ENCODE measurements around the gene FTO. TPM values are rescaled to one million over a fixed set of nuclear protein-coding genes. Genes with fewer than 3 reads are reported as not detected.

The FTO gene
- total RNA-seq, 4 donors from 2014 or later: 64.4 to 116 (median 71.3) TPM

DNA sequence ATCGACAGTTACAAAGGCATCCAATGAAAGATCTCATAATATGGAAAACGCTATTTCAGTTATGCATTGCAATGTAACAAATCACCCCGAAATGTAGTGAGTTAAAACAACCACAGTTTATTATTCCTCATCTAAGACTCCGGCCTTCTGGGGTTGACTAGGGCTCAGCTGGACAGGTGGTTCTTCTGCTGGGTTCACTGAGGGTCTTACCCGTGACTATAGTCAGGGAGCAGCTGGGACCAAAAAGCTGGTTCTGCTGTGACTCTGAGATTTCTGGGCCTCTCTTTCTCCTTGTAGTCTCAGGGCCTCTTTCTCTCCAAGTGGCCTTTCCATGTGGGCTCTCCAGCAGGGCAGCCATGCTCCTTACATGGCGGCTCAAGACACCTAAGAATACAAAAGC lies 386.6 kb downstream of the FTO start:
- Histone ChIP-seq H3K27ac (no peak overlapping the region), H3K27me3 (no peaks in the 10 kb centered on the region), H3K9me3 (no peaks in the 10 kb centered on the region), H3K4me1 (no peaks in the 10 kb centered on the region), H3K36me3 (no peaks in the 10 kb centered on the region), H3K4me3 (no peak overlapping the region)
- WGBS: 99% methylated on average over 6 of the region's 6 CpGs
- no peak for DNase-seq (ENCODE audit: low spot score in 2 of 2)
- no peak for TF ChIP-seq EP300 (IDR thresholded peaks at IDR 0.05)
- no peak for TF ChIP-seq POLR2A (IDR thresholded peaks at IDR 0.05)
- TF ChIP-seq, protein P1, sequence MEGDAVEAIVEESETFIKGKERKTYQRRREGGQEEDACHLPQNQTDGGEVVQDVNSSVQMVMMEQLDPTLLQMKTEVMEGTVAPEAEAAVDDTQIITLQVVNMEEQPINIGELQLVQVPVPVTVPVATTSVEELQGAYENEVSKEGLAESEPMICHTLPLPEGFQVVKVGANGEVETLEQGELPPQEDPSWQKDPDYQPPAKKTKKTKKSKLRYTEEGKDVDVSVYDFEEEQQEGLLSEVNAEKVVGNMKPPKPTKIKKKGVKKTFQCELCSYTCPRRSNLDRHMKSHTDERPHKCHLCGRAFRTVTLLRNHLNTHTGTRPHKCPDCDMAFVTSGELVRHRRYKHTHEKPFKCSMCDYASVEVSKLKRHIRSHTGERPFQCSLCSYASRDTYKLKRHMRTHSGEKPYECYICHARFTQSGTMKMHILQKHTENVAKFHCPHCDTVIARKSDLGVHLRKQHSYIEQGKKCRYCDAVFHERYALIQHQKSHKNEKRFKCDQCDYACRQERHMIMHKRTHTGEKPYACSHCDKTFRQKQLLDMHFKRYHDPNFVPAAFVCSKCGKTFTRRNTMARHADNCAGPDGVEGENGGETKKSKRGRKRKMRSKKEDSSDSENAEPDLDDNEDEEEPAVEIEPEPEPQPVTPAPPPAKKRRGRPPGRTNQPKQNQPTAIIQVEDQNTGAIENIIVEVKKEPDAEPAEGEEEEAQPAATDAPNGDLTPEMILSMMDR (IDR thresholded peaks at IDR 0.05): no peak
- TF ChIP-seq POLR2AphosphoS5 (IDR thresholded peaks at IDR 0.05): no peak

DNA sequence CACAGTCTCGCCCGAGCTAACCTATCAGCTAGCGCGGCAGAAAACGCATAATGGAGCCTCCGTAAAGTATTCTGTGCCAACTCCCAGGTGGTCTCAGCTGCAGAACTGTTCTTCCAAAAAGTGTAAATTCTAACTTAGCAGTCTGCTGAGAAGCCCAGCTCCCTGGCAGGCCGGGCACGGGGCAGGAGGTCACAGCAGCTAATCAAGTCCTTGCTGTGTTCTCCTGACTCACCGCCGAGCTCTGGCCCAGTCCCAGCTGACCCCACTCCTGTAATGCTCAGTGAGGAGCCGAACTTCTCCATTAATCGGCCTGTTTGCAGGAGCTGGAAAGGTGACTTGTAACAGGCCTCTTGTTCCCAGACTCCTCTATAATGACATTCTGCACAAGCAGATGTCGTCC lies 389.3 kb downstream of the FTO start:
- no peaks in the 10 kb centered on the region for H3K9me3 ChIP-seq
- H3K27ac ChIP-seq: no peak overlapping the region
- 90% methylated on average over 12 of the region's 13 CpGs for WGBS
- no peak for DNase-seq (ENCODE audit: low spot score in 2 of 2)
- TF ChIP-seq POLR2AphosphoS5 (IDR thresholded peaks at IDR 0.05): no peak
- no peak for TF ChIP-seq EP300 (IDR thresholded peaks at IDR 0.05)
- TF ChIP-seq POLR2A (IDR thresholded peaks at IDR 0.05): no peak
- TF ChIP-seq, protein P1 (IDR thresholded peaks at IDR 0.05): no peak
- no peaks in the 10 kb centered on the region for H3K36me3 ChIP-seq
- no peak overlapping the region for H3K4me3 ChIP-seq
- no peaks in the 10 kb centered on the region for H3K4me1 ChIP-seq
- H3K27me3 ChIP-seq: no peaks in the 10 kb centered on the region

DNA sequence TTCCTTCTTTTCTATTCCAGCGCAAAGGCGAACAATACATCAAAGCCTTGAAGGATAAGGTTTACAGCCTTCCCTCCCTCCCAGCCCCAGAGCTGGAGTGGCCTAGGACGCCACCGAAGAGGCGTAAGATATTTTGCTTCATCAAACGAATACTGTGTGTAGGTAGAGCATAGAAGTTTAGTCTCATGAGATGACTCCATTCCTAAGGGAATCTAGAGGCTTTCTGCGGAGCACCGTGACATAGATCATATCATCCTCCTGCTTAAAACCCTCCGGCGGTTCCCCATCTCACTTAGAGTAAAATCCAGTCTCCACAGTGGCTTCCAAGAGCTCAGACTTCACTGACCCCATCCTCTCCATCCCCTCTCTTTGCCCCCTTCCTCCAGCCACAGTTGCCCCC lies 390.7 kb downstream of the FTO start:
- WGBS: 94% methylated on average over 10 of the region's 10 CpGs
- DNase-seq (ENCODE audit: low spot score in 2 of 2): no peak
- TF ChIP-seq POLR2A (IDR thresholded peaks at IDR 0.05) (no peak), EP300 (IDR thresholded peaks at IDR 0.05) (no peak), POLR2AphosphoS5 (IDR thresholded peaks at IDR 0.05) (no peak)
- no peak overlapping the region for H3K4me3 ChIP-seq
- H3K27ac ChIP-seq: no peak overlapping the region
- H3K9me3 ChIP-seq: no peaks in the 10 kb centered on the region
- H3K27me3 ChIP-seq: no peaks in the 10 kb centered on the region
- no peaks in the 10 kb centered on the region for H3K4me1 ChIP-seq
- no peaks in the 10 kb centered on the region for H3K36me3 ChIP-seq

DNA sequence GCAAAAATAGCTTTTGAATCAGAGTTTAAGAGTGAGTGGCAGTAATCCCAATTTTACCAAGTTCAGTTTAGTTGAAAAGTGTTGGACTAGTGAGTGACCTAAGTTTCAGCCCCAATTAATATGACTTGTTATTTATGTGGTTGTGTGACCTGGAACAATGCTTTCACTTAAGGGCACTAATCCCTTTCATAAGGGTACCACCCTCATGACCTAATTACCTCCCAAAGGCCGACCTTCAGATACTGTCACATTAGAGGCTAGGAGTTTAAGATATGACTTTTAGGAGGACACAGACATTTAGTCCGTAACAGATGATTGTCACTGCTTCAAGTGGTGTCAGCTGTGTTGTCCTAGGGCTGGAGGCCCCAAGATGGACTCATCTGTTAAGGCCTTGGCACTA lies 392.7 kb downstream of the FTO start:
- DNase-seq (ENCODE audit: low spot score in 2 of 2): no peak
- no peaks in the 10 kb centered on the region for H3K9me3 ChIP-seq
- 100% methylated on average over 2 of the region's 2 CpGs for WGBS
- H3K4me3 ChIP-seq: no peak overlapping the region
- no peaks in the 10 kb centered on the region for H3K27me3 ChIP-seq
- TF ChIP-seq POLR2A (IDR thresholded peaks at IDR 0.05): no peak
- no peak for TF ChIP-seq POLR2AphosphoS5 (IDR thresholded peaks at IDR 0.05)
- TF ChIP-seq, protein P1 (IDR thresholded peaks at IDR 0.05): no peak
- no peak for TF ChIP-seq EP300 (IDR thresholded peaks at IDR 0.05)
- H3K27ac ChIP-seq: no peak overlapping the region
- H3K4me1 ChIP-seq: no peaks in the 10 kb centered on the region
- H3K36me3 ChIP-seq: no peaks in the 10 kb centered on the region

DNA sequence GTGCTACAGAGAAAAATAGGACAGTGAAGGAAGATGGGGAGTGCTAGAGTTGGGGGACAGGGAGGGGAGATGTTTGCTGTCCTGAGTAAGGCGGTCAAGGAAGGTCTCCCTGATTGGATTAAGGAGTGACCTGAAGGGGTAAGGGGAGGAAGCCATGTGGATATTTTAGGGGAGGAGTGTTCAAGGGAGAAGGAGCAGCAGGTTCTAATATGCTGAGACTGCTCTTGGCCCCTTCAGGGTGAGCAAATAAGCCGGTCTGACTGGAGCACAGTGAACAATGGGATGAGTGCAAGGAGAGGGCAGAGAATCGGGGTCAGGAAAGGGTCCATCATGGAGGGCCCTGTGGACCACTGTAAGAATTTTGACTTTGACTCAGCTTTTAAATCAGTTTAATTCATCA lies 393.8 kb downstream of the FTO start:
- Histone ChIP-seq H3K27me3 (no peaks in the 10 kb centered on the region), H3K27ac (no peak overlapping the region), H3K4me3 (no peak overlapping the region), H3K36me3 (no peaks in the 10 kb centered on the region), H3K4me1 (no peaks in the 10 kb centered on the region), H3K9me3 (no peaks in the 10 kb centered on the region)
- 90% methylated on average over 3 of the region's 3 CpGs for WGBS
- TF ChIP-seq POLR2A (IDR thresholded peaks at IDR 0.05): no peak
- TF ChIP-seq EP300 (IDR thresholded peaks at IDR 0.05): no peak
- no peak for TF ChIP-seq POLR2AphosphoS5 (IDR thresholded peaks at IDR 0.05)
- TF ChIP-seq, protein P1 (IDR thresholded peaks at IDR 0.05): no peak
- DNase-seq (ENCODE audit: low spot score in 2 of 2): no peak

DNA sequence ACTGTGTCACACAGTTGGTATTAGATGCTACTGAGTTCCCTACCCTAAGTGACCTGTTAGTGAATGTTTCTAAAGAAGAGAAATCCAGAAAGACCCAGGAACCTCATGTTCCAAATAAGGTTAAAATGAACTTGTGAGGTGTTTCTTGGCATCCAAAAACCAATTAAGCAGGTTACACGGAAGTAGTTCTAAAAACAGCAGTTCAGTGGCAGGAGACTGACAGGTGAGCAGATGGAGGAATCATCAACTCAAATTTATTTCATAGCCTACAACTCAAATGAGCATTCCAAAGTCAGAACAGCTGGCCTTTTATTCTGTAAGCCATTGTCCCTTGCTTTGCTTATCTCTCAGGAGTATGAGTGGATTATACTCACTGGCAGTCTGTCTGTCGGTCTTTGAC lies 394.3 kb downstream of the FTO start:
- H3K4me3 ChIP-seq: no peak overlapping the region
- no peaks in the 10 kb centered on the region for H3K4me1 ChIP-seq
- H3K36me3 ChIP-seq: no peaks in the 10 kb centered on the region
- no peaks in the 10 kb centered on the region for H3K9me3 ChIP-seq
- no peak overlapping the region for H3K27ac ChIP-seq
- 72% methylated on average over 2 of the region's 2 CpGs for WGBS
- DNase-seq (ENCODE audit: low spot score in 2 of 2): no peak
- no peak for TF ChIP-seq POLR2A (IDR thresholded peaks at IDR 0.05)
- TF ChIP-seq, protein P1 (IDR thresholded peaks at IDR 0.05): no peak
- TF ChIP-seq POLR2AphosphoS5 (IDR thresholded peaks at IDR 0.05): no peak
- no peak for TF ChIP-seq EP300 (IDR thresholded peaks at IDR 0.05)
- no peaks in the 10 kb centered on the region for H3K27me3 ChIP-seq
